ENCODE measurements around the gene SMARCC1.
"Not testable (repeated sequence)": the region's sequence is repeated elsewhere in the genome, so short reads cannot be mapped to it uniquely, and the experiment has no call there.

Gene SMARCC1

GRCh38 chr3:47743855-47744254 lies 37.8 kb downstream of the SMARCC1 start:
- no peak overlapping the region for H3K4me3 ChIP-seq (ENCODE audit: low read depth, low read length)
- TF ChIP-seq CTCF (IDR thresholded peaks at IDR 0.05; ENCODE audit: low read depth, low read length): no peak

DNA sequence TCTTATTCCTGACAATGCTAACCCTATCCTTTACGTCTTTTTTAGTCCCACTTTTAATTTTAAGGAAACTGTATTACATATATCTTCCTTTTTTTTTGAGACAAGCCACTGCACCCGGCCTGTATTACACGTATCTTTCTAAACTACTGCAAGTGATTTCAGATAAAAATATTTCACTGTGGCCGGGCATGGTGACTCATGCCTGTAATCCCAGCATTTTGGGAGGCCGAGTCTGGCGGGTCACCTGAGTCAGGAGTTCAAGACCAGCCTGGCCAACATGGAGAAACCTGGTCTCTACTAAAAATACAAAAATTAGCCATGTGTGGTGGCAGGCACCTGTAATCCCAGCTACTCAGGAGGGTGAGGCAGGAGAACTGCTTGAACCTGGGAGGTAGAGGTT lies 38.3 kb downstream of the SMARCC1 start:
- H3K4me3 ChIP-seq (ENCODE audit: low read depth, low read length): not testable (repeated sequence)

- H3K4me3 ChIP-seq (ENCODE audit: low read depth, low read length): no peak overlapping the region
- TF ChIP-seq CTCF (IDR thresholded peaks at IDR 0.05; ENCODE audit: low read depth, low read length): no peak
Measured at GRCh38 chr3:47741925-47742324, 39.8 kb downstream of the SMARCC1 start.

DNA sequence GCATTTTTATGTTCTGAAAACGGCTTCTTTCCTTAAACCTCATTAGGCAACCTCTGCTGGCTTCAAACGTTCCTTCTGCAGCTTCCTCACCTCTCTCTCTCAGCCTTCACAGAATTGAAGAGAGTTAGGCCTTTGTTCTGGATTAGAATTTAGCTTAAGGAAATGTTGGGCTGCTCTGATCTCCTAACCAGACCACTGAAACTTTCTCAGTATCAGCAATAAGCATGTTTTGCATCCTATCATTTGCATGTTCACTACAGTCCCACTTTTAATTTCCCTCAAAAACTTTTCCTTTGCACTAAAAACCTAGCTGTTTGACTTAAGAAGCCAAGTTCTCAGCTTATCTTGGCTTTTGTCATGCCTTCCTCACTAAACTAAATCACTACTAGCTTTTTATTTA lies 49.5 kb downstream of the SMARCC1 start:
- TF ChIP-seq CTCF (IDR thresholded peaks at IDR 0.05; ENCODE audit: low read depth, low read length): no peak
- H3K4me3 ChIP-seq (ENCODE audit: low read depth, low read length): no peak overlapping the region

DNA sequence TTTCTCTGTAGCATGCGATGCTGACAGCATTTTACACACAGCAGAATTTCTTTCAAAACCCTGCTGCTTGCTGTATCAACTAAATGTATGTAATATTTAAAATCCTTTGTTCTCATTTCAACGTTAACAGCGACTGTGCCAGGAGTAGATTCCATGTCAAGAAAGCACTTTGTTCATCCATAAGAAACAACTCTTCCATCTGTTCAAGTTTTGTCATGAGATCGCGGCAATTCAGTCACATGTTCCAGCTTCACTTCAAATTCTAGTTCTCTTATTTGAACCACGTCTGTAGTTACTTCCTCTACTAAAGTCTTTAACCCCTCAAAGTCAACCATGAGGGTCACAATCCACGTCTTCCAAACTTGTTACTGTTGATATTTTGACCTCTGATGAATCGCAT lies 50.6 kb downstream of the SMARCC1 start:
- H3K4me3 ChIP-seq (ENCODE audit: low read depth, low read length): no peak overlapping the region

GRCh38 chr3:47722859-47723258 lies 58.8 kb downstream of the SMARCC1 start:
- no peak for TF ChIP-seq CTCF (IDR thresholded peaks at IDR 0.05; ENCODE audit: low read depth, low read length)

More for the DNA sequence above, 50.6 kb downstream of the SMARCC1 start:
- no peak for TF ChIP-seq CTCF (IDR thresholded peaks at IDR 0.05; ENCODE audit: low read depth, low read length)

GRCh38 chr3:47717448-47717847 lies 64.2 kb downstream of the SMARCC1 start:
- H3K4me3 ChIP-seq (ENCODE audit: low read depth, low read length): not testable (repeated sequence)

More at GRCh38 chr3:47722859-47723258, 58.8 kb downstream of the SMARCC1 start:
- H3K4me3 ChIP-seq (ENCODE audit: low read depth, low read length): no peak overlapping the region

DNA sequence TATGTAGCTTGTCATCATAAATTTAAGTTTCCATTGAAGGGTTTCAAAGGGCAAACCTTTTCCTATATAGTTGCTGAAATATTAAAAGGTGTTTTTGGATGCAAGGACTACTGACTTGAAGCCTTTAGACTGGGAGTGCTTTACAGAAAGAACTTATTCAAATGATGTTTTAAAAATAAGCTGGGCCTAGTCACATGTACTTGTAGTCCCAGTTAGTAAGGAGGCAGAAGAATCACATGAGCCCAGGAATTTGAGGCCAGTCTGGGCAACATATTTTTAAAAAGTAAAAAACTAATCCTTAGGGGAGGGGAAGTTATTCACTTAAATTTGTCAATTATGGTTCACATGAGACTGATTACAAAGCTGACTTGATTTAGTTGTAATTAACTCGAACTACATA lies 65.0 kb downstream of the SMARCC1 start:
- H3K4me3 ChIP-seq (ENCODE audit: low read depth, low read length): no peak overlapping the region
- TF ChIP-seq CTCF (IDR thresholded peaks at IDR 0.05; ENCODE audit: low read depth, low read length): no peak

Measured in WI38 (cell line).